GM12878 (cell line): ENCODE results near the gene COG1. TPM values are rescaled to one million over a fixed set of nuclear protein-coding genes. Genes with fewer than 3 reads are reported as not detected.

Experiments
- ATAC-seq: fragments of 200-7000 bp; cut with Tn5 transposase; 3 replicates; pipeline ENCODE4 v1.9.1; 2020; ENCODE audit warnings: mild to moderate bottlenecking, moderate library complexity
- BruUV-seq: library from RNA; stranded (reverse); fragments of 400-500 nt; replicated peaks from 2 replicates; lab custom pipeline; 2021; lab: Mats Ljungman, UMichigan
- CTCF ChIA-PET: fragments of 300-600 bp; sonication (Branson Sonifier 250); formaldehyde crosslinking; extraction: SDS; loops from one replicate; lab custom pipeline; 2021; ENCODE audit warnings: inconsistent platforms; lab: Yijun Ruan, JAX
- POLR2A ChIA-PET: fragments of 350-600 bp; formaldehyde crosslinking; extraction: SDS; loops from one replicate; lab custom pipeline; 2021; ENCODE audit warnings: inconsistent platforms; lab: Charles Lee
- RAD21 ChIA-PET: fragments of 300-600 bp; sonication (Branson Sonifier 250); formaldehyde crosslinking; loops from one replicate; lab custom pipeline; 2023; ENCODE audit warnings: antibody characterized with exemption; ENCODE audit not compliant: unreplicated experiment; lab: Charles Lee
- SMC1A ChIA-PET: fragments of 300-600 bp; sonication (Branson Sonifier 250); formaldehyde crosslinking; loops from one replicate; lab custom pipeline; 2023; ENCODE audit not compliant: unreplicated experiment, uncharacterized antibody; lab: Charles Lee
- DNase-seq: peaks from one replicate; pipeline ENCODE4 v3.0.0-alpha.2; 2011; ENCODE audit warnings: low read depth, low spot score
- FAIRE-seq: peaks from 3 replicates; lab custom pipeline; 2011; peaks lifted over from hg19 to GRCh38; lab: Jason Lieb, UNC
- H2AFZ ChIP-seq: 2 replicates; pipeline ENCODE4 v1.6.0; 2011; ENCODE audit warnings: low read depth, low read length, control low read depth; ENCODE audit not compliant: control insufficient read depth
- H3K27ac ChIP-seq: 2 replicates; pipeline ENCODE4 v1.5.1; 2011; ENCODE audit warnings: control low read depth; ENCODE audit not compliant: control insufficient read depth, insufficient read depth
- H3K27me3 ChIP-seq, 2 experiments: replicated peaks in 1 of 2; 2 replicates each; pipeline versions ENCODE4 v1.6.0 to v1.6.1; 2011; ENCODE audit warnings: low read length in 1 of 2; ENCODE audit not compliant: control insufficient read depth in 2 of 2, insufficient read depth in 2 of 2
- H3K36me3 ChIP-seq, 2 experiments: 2 replicates each; pipeline ENCODE4 v1.5.1; 2011; ENCODE audit warnings: low read length in 1 of 2; ENCODE audit not compliant: control insufficient read depth in 2 of 2, insufficient read depth in 2 of 2
- H3K4me1 ChIP-seq: 2 replicates; pipeline ENCODE4 v1.6.1; 2011; ENCODE audit warnings: mild to moderate bottlenecking, low read length, moderate library complexity, mixed read lengths; ENCODE audit not compliant: control insufficient read depth, insufficient read depth
- H3K4me2 ChIP-seq: 2 replicates; pipeline ENCODE4 v1.6.0; 2011; ENCODE audit warnings: control low read depth; ENCODE audit not compliant: control insufficient read depth, insufficient read depth
- H3K4me3 ChIP-seq: fragments of 200-600 bp; sonication (generic); 2 replicates; pipeline ENCODE4 v1.5.1; 2016
- H3K79me2 ChIP-seq: 2 replicates; pipeline ENCODE4 v1.6.0; 2011; ENCODE audit warnings: low read length; ENCODE audit not compliant: control insufficient read depth, insufficient read depth
- H3K9ac ChIP-seq: 2 replicates; pipeline ENCODE4 v1.8.0; 2011; ENCODE audit warnings: low read length, control low read depth, mixed read lengths; ENCODE audit not compliant: control insufficient read depth, insufficient read depth
- H3K9me3 ChIP-seq: replicated peaks from 3 replicates; pipeline ENCODE4 v1.5.1; 2011; ENCODE audit warnings: mild to moderate bottlenecking, low read length; ENCODE audit not compliant: control insufficient read depth, insufficient read depth
- H4K20me1 ChIP-seq: 2 replicates; pipeline ENCODE4 v1.6.0; 2011; ENCODE audit not compliant: control insufficient read depth, insufficient read depth
- DPF2 ChIP-seq: fragments of 450-650 bp; IDR thresholded peaks from 2 replicates; pipeline ENCODE4 v1.6.1; 2017; ENCODE audit warnings: mild to moderate bottlenecking
- PAX5 ChIP-seq: IDR thresholded peaks from 2 replicates; pipeline ENCODE4 v1.6.1; 2011; ENCODE audit warnings: low read depth, low read length, borderline replicate concordance
- RAD51 ChIP-seq: fragments of 450-650 bp; IDR thresholded peaks from 2 replicates; pipeline ENCODE4 v1.6.1; 2016; ENCODE audit warnings: moderate library complexity, mild to moderate bottlenecking, inconsistent platforms
- RUNX3 ChIP-seq: IDR thresholded peaks from 2 replicates; pipeline ENCODE4 v1.6.1; 2012; ENCODE audit warnings: low read length, inconsistent platforms
- YY1 ChIP-seq: IDR thresholded peaks from 2 replicates; pipeline ENCODE4 v1.6.1; 2011; ENCODE audit warnings: low read depth, mild to moderate bottlenecking, low read length
- ZSCAN29 ChIP-seq: fragments of 450-650 bp; IDR thresholded peaks from 2 replicates; pipeline ENCODE4 v1.6.1; 2017; ENCODE audit warnings: mild to moderate bottlenecking, moderate library complexity
- WGBS: methylation state at CpG from one replicate; pipeline ENCODE4 v1.1.6; 2016; ENCODE audit warnings: low lambda C conversion rate; ENCODE audit not compliant: insufficient replicate concordance, insufficient coverage; ENCODE audit errors: missing lambda C conversion rate; 5-methylcytosine and 5-hydroxymethylcytosine counted together
- in situ Hi-C: fragments of 300-500 bp; cut with MboI; formaldehyde crosslinking; loops from 9 replicates; pipeline ENCODE4 v1.14.3; 2018; ENCODE audit warnings: mixed read lengths
- intact Hi-C: fragments of 100-400 bp; cut with micrococcal nuclease; formaldehyde crosslinking; loops from one replicate; pipeline ENCODE4 v1.14.2; 2022; ENCODE audit not compliant: unreplicated experiment
- polyA plus RNA-seq, 11 experiments: library from polyadenylated mRNA; depleted of rRNA in 4 of 11; unstranded in 6 of 11; stranded (reverse) in 5 of 11; fragments of >200 nt; fragmentation: Nextera tagmentation in 4 of 11; fragmentation: Illumina TruSeq in 1 of 11; extraction: Ambion mirVana in 4 of 11; extraction: Trizol in 1 of 11; gene quantifications; 1 replicate in 1 of 11; 2 replicates in 10 of 11; pipeline versions ENCODE4 v1.2.1 to v1.2.3, GENCODE V29; 2011 to 2016; ENCODE audit warnings: inconsistent platforms in 2 of 11, missing spikeins in 2 of 11, low read depth in 1 of 11
- total RNA-seq, 4 experiments: library from RNA; depleted of rRNA in 3 of 4; stranded (reverse); fragments of >200 nt in 3 of 4; fragmentation: Illumina TruSeq in 1 of 4; extraction: Trizol in 1 of 4; gene quantifications; 2 replicates each; pipeline versions ENCODE4 v1.2.1 to v1.2.3, GENCODE V29; 2013 to 2021
- TF ChIP-seq, protein P1 (sequence below): fragments of 450-650 bp; IDR thresholded peaks from 2 replicates; pipeline ENCODE4 v1.6.1; 2016; ENCODE audit warnings: mild to moderate bottlenecking

Gene COG1
- total and polyA plus RNA-seq, 10 of the 15 experiments (the other 5 are each of a cell fraction or from before 2014, with no cell fraction given): 10.5 to 24.1 (median 18.1) TPM

DNA sequence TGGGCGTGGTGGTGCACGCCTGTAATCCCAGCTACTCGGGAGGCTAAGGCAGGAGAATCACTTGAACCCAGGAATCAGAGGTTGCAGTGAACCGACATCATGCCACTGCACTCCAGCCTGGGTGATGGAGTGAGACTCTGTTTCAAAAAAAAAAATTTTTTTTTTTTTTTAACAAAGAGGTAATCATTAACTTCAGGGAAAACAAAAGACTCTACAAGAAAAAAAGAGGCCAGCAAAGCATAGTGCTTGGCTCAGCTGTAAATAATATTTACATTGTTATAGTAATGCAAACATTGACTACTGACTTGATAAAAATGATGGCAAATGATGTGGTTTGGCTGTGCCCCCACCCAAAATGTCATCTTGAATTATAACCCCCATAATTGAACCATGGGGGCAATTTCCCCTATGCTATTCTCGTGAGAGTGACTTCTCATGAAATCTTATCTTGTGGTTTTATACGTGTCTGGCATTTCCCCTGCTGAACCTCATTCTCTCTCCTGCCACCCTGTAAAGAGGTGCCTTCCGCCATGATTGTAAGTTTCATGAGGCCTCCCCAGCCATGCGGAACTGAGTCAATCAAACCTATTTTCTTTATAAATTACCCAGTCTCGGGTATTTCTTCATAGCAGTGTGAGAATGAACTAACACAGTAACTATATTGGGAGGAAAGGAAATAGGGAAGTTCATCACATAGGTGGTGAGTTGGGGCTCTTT is 40.8 kb upstream of the COG1 start:
- Histone ChIP-seq H3K4me3 (no peak overlapping the region), H2AFZ (no peak overlapping the region), H4K20me1 (no peaks in the 10 kb centered on the region), H3K27me3 (no peaks in the 10 kb centered on the region), H3K27ac (0 out of 2 replicates have a peak overlapping the region, but pooled peaks have one; percentile 24), H3K9ac (no peak overlapping the region), H3K79me2 (no peaks in the 10 kb centered on the region), H3K9me3 (peaks cover 3% of the 10 kb centered on the region), H3K4me1 (peaks cover 34% of the 10 kb centered on the region), H3K36me3 (no peaks in the 10 kb centered on the region), H3K4me2 (peak overlapping the region; percentile 25; the same call in 1 of the 2 replicates)
- CTCF ChIA-PET: interaction anchor here (1.0 to 1.6 kb wide), 2 partner anchors 166 to 168 kb away, joined by 3 to 4 read pairs; no protein-coding TSS in a partner anchor
- BruUV-seq: no TSS peak
- RAD21 ChIA-PET: no interaction called here
- 0 out of 2 replicates have a peak, but pooled peaks have one; percentile 27 for TF ChIP-seq YY1
- TF ChIP-seq ZSCAN29: no peak
- 0 out of 2 replicates have a peak, but pooled peaks have one; percentile 29 for TF ChIP-seq RUNX3
- 0 out of 2 replicates have a peak, but pooled peaks have one; percentile 56 for TF ChIP-seq PAX5
- TF ChIP-seq DPF2: 0 out of 2 replicates have a peak, but pooled peaks have one; percentile 9
- TF ChIP-seq, protein P1, sequence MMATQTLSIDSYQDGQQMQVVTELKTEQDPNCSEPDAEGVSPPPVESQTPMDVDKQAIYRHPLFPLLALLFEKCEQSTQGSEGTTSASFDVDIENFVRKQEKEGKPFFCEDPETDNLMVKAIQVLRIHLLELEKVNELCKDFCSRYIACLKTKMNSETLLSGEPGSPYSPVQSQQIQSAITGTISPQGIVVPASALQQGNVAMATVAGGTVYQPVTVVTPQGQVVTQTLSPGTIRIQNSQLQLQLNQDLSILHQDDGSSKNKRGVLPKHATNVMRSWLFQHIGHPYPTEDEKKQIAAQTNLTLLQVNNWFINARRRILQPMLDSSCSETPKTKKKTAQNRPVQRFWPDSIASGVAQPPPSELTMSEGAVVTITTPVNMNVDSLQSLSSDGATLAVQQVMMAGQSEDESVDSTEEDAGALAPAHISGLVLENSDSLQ: peak; percentile 91
- no peak for TF ChIP-seq RAD51
- FAIRE-seq (no peak), DNase-seq (no peak), ATAC-seq (peak; percentile 15; the same call in 2 of the 3 replicates)
- SMC1A ChIA-PET: interaction anchor here (2.3 kb wide), 1 partner anchor 166 kb away, joined by 8 read pairs; no protein-coding TSS in a partner anchor
- 55% methylated on average over 9 of the region's 9 CpGs for WGBS
- in situ Hi-C loops (loop anchor here (10.0 kb wide), 1 partner anchor 587 kb away; no protein-coding TSS in a partner anchor), intact Hi-C loops (no loop called here)
- POLR2A ChIA-PET: interaction anchor here (0.6 to 1.1 kb wide), 2 partner anchors 23 to 36 kb away, joined by 4 to 7 read pairs; no protein-coding TSS in a partner anchor
